ENCODE measurements around the gene ITPKC. TPM values are rescaled to one million over a fixed set of nuclear protein-coding genes. Genes with fewer than 3 reads are reported as not detected.
"Not testable (repeated sequence)": the region's sequence is repeated elsewhere in the genome, so short reads cannot be mapped to it uniquely, and the experiment has no call there.

ITPKC gene
- total RNA-seq, 4 donors from 2014 or later: 14.7 to 56.1 (median 33.8) TPM

- in situ Hi-C loops (cut with MboI; ENCODE audit: low pct_ligation_motif_present in 1 of 4, low pct_unique_long_range_greater_than_20kb in 1 of 4, low sequenced_read_pairs in 3 of 4) (no loop called here), intact Hi-C loops (cut with DNase I; ENCODE audit: low total_unique reads) (no loop called here)
- Histone ChIP-seq H3K9me3 (no peaks in the 10 kb centered on the region), H3K27ac (no peak overlapping the region), H3K27me3 (no peaks in the 10 kb centered on the region), H3K4me1 (no peaks in the 10 kb centered on the region), H3K4me3 (no peak overlapping the region), H3K36me3 (peaks cover 0 to 82% (median 37%) of the 10 kb centered on the region in 4 donors)
- TF ChIP-seq EP300 (IDR thresholded peaks at IDR 0.05; ENCODE audit: low read depth): no peak
- no peak for TF ChIP-seq POLR2AphosphoS5 (IDR thresholded peaks at IDR 0.05)
- TF ChIP-seq POLR2A (IDR thresholded peaks at IDR 0.05): no peak
- TF ChIP-seq, protein P1, sequence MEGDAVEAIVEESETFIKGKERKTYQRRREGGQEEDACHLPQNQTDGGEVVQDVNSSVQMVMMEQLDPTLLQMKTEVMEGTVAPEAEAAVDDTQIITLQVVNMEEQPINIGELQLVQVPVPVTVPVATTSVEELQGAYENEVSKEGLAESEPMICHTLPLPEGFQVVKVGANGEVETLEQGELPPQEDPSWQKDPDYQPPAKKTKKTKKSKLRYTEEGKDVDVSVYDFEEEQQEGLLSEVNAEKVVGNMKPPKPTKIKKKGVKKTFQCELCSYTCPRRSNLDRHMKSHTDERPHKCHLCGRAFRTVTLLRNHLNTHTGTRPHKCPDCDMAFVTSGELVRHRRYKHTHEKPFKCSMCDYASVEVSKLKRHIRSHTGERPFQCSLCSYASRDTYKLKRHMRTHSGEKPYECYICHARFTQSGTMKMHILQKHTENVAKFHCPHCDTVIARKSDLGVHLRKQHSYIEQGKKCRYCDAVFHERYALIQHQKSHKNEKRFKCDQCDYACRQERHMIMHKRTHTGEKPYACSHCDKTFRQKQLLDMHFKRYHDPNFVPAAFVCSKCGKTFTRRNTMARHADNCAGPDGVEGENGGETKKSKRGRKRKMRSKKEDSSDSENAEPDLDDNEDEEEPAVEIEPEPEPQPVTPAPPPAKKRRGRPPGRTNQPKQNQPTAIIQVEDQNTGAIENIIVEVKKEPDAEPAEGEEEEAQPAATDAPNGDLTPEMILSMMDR (IDR thresholded peaks at IDR 0.05): no peak
- WGBS, 2 donors (ENCODE audit: low coverage in 1 of 2): 93 to 100% methylated on average over 1 to 7 of the region's 7 CpGs
- no peak for DNase-seq
Observed at GRCh38 chr19:40763526-40763925, 46.6 kb downstream of the ITPKC start.

GRCh38 chr19:40763963-40764362 is 47.1 kb downstream of the ITPKC start:
- H3K9me3 ChIP-seq: no peaks in the 10 kb centered on the region
- DNase-seq: no peak
- H3K4me3 ChIP-seq: no peak overlapping the region
- no peak overlapping the region for H3K27ac ChIP-seq
- no peaks in the 10 kb centered on the region for H3K4me1 ChIP-seq
- intact Hi-C loops (cut with DNase I; ENCODE audit: low total_unique reads): no loop called here
- in situ Hi-C loops (cut with MboI; ENCODE audit: low pct_ligation_motif_present in 1 of 4, low pct_unique_long_range_greater_than_20kb in 1 of 4, low sequenced_read_pairs in 3 of 4): no loop called here
- no peaks in the 10 kb centered on the region for H3K27me3 ChIP-seq
- peaks cover 0 to 78% (median 35%) of the 10 kb centered on the region in 4 donors for H3K36me3 ChIP-seq
- TF ChIP-seq POLR2A (IDR thresholded peaks at IDR 0.05): no peak
- no peak for TF ChIP-seq EP300 (IDR thresholded peaks at IDR 0.05; ENCODE audit: low read depth)
- TF ChIP-seq, protein P1 (IDR thresholded peaks at IDR 0.05): no peak
- no peak for TF ChIP-seq POLR2AphosphoS5 (IDR thresholded peaks at IDR 0.05)
- 85 to 93% methylated on average over 7 to 10 of the region's 10 CpGs for WGBS, 2 donors (ENCODE audit: low coverage in 1 of 2)

DNA sequence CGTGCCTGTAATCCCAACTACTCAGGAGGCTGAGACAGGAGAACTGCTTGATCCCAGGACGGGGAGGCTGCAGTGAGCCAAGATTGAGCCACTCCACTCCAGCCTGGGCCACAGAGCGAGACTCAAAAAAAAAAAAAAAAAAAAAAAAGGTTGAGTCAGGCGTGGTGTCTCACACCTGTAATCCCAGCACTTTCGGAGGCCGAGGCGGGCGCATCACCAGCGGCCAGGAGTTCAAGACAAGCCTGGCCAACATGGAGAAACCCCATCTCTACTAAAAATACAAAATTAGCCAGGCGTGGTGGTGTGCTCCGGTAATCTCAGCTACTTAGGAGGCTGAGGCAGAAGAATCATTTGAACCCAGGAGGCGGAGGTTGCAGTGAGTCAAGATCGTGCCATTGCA is 49.5 kb downstream of the ITPKC start:
- H3K9me3 ChIP-seq; intact Hi-C loops (cut with DNase I; ENCODE audit: low total_unique reads); H3K4me3 ChIP-seq; in situ Hi-C loops (cut with MboI; ENCODE audit: low pct_ligation_motif_present in 1 of 4, low pct_unique_long_range_greater_than_20kb in 1 of 4, low sequenced_read_pairs in 3 of 4); H3K4me1 ChIP-seq; DNase-seq; H3K27ac ChIP-seq; H3K27me3 ChIP-seq: not testable (repeated sequence)
- 89 to 91% methylated on average over 7 to 13 of the region's 13 CpGs for WGBS, 2 donors (ENCODE audit: low coverage in 1 of 2)
- peaks cover 0 to 56% (median 24%) of the 10 kb centered on the region in 4 donors for H3K36me3 ChIP-seq

GRCh38 chr19:40768869-40769268 is 52.0 kb downstream of the ITPKC start:
- Histone ChIP-seq H3K9me3 (no peaks in the 10 kb centered on the region), H3K27ac (no peak overlapping the region), H3K4me3 (no peak overlapping the region), H3K36me3 (peaks cover 0 to 31% (median 12%) of the 10 kb centered on the region in 4 donors), H3K27me3 (no peaks in the 10 kb centered on the region), H3K4me1 (no peaks in the 10 kb centered on the region)
- 71 to 82% methylated on average over 2 to 5 of the region's 5 CpGs for WGBS, 2 donors (ENCODE audit: low coverage in 1 of 2)
- intact Hi-C loops (cut with DNase I; ENCODE audit: low total_unique reads) (no loop called here), in situ Hi-C loops (cut with MboI; ENCODE audit: low pct_ligation_motif_present in 1 of 4, low pct_unique_long_range_greater_than_20kb in 1 of 4, low sequenced_read_pairs in 3 of 4) (no loop called here)
- DNase-seq: no peak
- TF ChIP-seq EP300 (IDR thresholded peaks at IDR 0.05; ENCODE audit: low read depth) (no peak), POLR2A (IDR thresholded peaks at IDR 0.05) (no peak), POLR2AphosphoS5 (IDR thresholded peaks at IDR 0.05) (no peak)
- TF ChIP-seq, protein P1 (IDR thresholded peaks at IDR 0.05): no peak

GRCh38 chr19:40771101-40771862 is 54.4 kb downstream of the ITPKC start:
- H3K4me1 ChIP-seq; H3K27ac ChIP-seq; intact Hi-C loops (cut with DNase I; ENCODE audit: low total_unique reads); in situ Hi-C loops (cut with MboI; ENCODE audit: low pct_ligation_motif_present in 1 of 4, low pct_unique_long_range_greater_than_20kb in 1 of 4, low sequenced_read_pairs in 3 of 4); H3K9me3 ChIP-seq; H3K4me3 ChIP-seq; H3K36me3 ChIP-seq; DNase-seq; H3K27me3 ChIP-seq: not testable (repeated sequence)
- 90 to 100% methylated on average over 1 to 10 of the region's 10 CpGs for WGBS, 2 donors (ENCODE audit: low coverage in 1 of 2)
